Loucy (cell line): Measurements from ENCODE around the gene EMC7.

ENCODE experiments used
- CTCF ChIP-seq: fragments of 200-600 bp; sonication (generic); conservative IDR thresholded peaks from 2 replicates; pipeline ENCODE4 v1.5.1; 2014; ENCODE audit warnings: mild to moderate bottlenecking, antibody characterized with exemption, low read length
- EZH2phosphoT487 ChIP-seq: fragments of 200-600 bp; IDR thresholded peaks from 2 replicates; pipeline ENCODE4 v1.6.1; 2018; ENCODE audit warnings: antibody characterized with exemption, mild to moderate bottlenecking, moderate library complexity, borderline replicate concordance

DNA sequence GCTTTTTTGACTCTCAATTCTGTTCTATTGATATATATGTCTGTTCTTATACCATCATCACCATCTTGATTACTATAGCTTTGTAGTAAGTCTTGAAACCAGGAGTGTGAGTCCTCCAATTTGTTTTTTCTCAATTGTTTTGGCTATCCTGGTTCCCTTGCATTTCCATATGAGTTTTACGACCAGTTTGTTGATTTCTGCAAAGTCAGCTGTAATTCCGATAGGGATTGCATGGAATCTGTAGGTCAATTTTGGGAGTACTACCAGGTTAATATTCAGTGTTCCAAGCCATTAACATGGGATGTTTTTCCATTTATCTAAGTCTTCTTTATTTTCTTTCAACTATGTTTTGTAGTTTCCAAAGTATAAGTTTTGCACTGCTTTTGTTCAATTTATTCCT lies 27.2 kb upstream of the EMC7 start:
- TF ChIP-seq CTCF (no peak), EZH2phosphoT487 (no peak)
